Stimulated activated CD4-positive, alpha-beta T cell treated with anti-CD3 and anti-CD28 coated beads, Interleukin-15, amount 100 ng/mL, for 48 hours (primary cell): Measurements from ENCODE around the gene B2M.
A peak's percentile ranks its signal among the peaks of the same experiment; 100 is the strongest.
"Not testable (repeated sequence)": the region's sequence is repeated elsewhere in the genome, so short reads cannot be mapped to it uniquely, and the experiment has no call there.

ENCODE experiments used
- DNase-seq, 2 donors: peaks; one replicate each; pipeline ENCODE4 v3.0.0-alpha.2; 2020; ENCODE audit warnings: low read depth in 2 of 2

Gene B2M

DNA sequence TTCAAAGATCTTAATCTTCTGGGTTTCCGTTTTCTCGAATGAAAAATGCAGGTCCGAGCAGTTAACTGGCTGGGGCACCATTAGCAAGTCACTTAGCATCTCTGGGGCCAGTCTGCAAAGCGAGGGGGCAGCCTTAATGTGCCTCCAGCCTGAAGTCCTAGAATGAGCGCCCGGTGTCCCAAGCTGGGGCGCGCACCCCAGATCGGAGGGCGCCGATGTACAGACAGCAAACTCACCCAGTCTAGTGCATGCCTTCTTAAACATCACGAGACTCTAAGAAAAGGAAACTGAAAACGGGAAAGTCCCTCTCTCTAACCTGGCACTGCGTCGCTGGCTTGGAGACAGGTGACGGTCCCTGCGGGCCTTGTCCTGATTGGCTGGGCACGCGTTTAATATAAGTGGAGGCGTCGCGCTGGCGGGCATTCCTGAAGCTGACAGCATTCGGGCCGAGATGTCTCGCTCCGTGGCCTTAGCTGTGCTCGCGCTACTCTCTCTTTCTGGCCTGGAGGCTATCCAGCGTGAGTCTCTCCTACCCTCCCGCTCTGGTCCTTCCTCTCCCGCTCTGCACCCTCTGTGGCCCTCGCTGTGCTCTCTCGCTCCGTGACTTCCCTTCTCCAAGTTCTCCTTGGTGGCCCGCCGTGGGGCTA is at the start of gene B2M, which contains the start of gene PATL2:
B2M (plus strand) TSS at position 422 of the 647 bp plus-strand sequence; CDS start at position 452, 30 bp downstream.
PATL2 (minus strand) TSS at position 228 of the 647 bp plus-strand sequence. CDS start 34,833 bp downstream, outside the sequence.
- peak; percentile 89 to 92 for DNase-seq

DNA sequence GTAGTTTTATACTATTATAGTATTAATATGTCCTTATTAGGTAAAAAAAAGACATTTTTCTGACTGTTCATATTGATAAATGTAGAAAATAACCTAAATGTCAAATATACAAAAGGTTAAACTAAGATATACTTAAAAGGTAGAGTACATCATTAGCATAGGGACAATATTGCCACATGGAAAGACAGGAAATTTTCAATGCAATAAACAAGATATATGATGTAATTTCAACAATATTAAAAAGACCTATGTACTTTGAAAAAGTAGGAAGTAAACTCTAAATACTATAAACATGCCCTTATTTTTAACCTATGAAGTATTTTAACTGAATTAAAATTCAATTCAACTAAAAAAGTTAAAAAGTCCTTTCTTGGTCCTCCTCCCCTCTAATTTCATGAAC is 49.7 kb upstream of the B2M start:
- DNase-seq = no peak

- peak; percentile 74 to 80 for DNase-seq
Measured at GRCh38 chr15:44662478-44663409, 48.6 kb upstream of the B2M start.

- DNase-seq = peak; percentile 97 to 98
Measured at GRCh38 chr15:44663410-44664308, 47.7 kb upstream of the B2M start, which contains the start of gene SPG11. TSS of gene SPG11 (minus strand) at chr15:44663662. CDS start at chr15:44663647, 15 bp downstream.

DNA sequence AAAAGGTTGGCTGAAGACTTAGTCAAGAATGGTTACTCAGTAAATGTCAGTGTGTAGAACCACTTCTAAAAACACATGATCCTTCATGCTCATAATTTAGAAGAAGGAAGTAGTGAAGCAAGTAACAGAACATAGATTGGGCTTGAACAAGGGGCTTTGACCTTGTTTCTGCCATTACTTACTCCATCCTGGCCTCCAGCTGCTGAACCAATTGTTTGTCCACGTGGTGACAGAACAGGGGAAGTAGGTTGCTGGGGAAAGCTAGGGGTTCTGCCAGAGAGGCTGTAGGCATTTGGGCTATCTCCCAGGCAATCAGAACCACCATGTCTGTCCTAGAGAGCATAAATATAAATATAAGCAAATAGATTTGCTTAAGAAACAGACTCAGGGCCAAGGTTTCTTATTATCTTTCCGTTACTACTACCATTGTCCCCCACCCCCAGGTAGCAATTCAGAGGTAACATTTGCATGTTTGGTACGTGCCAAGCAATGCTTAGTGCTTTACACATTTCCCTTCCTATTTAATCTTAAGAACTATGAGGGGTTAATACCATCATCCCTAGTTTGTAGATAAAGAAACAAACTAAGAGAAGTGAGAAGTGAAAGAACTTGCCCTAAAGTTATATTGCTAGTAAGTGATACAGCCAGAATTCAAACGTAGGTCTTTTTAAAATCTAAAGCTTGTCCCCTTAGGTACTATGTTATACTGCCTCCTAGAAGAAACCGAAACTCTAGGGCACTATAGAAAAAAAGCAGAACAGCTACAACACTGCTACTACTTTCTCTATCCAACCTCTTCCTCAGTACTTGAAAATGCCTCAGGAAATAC is 44.9 kb upstream of the B2M start:
- DNase-seq = no peak

DNA sequence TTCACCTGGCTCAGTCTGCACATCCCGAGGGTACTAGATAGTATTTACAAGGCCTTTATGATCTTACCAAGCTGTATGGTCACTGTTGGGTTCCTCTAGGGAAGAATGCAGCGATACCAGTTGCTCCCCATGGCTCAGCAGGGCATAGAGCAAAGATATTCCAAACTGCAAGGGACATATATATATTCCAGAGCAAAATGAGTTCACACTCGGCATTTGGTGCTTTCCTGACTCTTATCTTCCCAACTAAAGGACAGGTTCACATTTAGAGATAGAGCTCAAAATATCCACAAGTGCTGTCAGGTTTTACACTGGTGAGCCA is 44.3 kb upstream of the B2M start:
- no peak for DNase-seq

DNA sequence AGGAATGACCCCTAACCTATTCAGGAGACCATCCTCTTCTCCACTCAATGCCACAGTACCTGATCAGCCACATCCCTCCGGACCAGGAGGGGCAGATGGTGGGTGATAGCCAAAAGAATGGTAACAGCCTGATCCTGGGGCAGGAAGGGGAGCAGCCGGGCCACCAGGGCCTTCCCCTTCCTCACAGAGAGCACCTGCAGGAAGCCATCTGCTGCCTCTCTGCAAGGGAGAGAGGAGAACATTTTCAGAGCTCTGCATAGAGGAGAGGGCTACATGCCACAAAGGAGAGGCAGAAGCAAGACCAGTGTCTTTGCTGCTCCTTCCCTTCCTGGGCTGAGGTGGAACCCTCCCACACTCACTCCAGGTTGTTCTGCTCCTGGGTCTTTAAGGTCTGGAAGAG is 42.4 kb upstream of the B2M start:
- no peak for DNase-seq

GRCh38 chr15:44670087-44670950 is 41.0 kb upstream of the B2M start:
- DNase-seq = no peak

DNA sequence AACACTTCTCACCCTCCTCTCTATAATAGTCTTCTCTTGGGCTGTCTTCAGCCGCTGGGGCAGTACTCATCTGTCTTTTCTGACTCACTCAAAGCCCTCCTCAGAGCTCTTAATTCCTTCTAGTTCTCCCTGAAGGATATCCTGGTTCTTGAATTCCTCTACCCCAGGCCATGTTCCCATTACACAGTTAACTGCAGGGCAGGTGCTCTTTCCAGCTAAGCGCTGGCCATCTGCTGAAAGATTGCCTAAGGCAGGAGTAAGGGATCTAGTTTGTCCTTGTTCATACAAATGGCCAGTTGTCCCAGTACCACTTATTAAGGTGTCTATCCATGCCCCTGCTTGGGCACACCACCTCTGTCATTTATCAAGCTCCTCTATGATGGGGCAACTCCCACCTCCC is 37.7 kb upstream of the B2M start:
- DNase-seq = no peak

DNA sequence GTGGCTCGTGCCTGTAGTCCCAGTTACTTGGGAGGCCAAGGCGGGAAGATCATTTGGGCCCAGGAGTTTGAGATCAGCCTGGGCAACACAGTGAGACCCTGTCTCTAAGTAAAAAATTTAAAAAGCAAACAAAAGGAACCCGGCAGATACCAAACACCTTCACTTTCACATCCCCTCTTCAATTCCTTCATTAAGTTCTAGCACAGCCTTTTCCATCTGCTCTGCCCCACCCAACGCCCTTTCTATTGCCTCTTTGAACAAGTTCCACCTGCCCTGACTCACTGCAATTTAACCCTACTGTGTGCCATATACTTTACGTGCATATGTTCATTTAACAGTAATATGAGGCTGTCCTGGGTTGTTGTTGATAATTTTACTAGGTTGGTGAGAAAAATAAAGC is 35.4 kb upstream of the B2M start:
- DNase-seq = no peak

DNA sequence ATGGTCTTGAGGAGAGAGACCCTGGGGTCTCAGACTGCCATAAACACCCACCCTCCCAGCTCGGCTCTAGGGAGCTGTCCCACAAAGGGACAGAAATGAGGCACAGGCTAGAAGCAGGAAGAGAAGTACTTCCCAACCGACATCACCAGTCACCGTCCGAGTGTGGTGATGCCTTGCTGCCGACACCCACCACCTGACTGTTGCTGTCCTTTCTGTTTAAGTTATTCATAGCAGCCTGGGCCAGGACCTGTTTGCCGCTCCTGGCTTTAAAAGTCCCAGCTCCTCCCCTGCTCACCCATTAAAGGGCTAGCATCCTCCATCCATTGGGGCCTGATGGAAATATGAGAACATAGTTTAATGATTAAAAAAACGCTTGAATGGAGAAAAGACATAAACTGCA is 34.6 kb upstream of the B2M start:
- no peak for DNase-seq

GRCh38 chr15:44682211-44682610 is 29.1 kb upstream of the B2M start:
- DNase-seq = no peak

DNA sequence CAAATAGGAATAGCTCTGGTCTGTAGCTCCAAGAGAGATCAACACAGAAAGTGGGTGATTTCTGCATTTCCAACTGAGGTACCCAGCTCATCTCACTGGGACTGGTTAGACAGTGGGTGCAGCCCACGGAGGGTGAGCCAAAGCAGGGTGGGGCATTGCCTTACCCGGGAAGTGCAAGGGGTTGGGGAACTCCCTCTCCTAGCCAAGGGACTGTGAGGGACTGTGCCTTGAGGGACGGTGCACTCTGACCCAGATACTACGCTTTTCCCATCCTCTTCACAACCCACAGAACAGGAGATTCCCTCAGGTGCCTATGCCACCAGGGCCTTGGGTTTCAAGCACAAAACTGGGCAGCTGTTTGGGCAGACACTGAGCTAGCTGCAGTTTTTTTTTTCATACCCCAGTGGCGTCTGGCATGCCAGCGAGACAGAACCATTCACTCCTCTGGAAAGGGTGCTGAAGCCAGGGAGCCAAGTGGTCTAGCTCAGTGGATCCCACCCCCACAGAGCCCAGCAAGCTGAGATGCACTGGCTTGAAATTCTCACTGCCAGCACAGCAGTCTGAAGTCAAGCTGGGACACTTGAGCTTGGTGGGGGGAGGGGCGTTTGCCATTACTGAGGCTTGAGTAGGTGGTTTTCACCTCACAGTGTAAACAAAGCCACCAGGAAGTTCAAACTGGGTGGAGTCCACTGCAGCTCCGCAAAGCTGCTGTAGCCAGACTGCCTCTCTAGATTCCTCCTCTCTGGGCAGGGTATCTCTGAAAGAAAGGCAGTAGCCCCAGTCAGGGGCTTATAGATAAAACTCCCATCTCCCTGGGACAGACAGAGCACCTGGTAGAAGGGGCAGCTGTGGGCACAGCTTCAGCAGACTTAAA is 28.3 kb upstream of the B2M start:
- DNase-seq = peak; percentile 60 to 74

- not testable (repeated sequence) for DNase-seq
Measured at GRCh38 chr15:44689318-44689717, 22.0 kb upstream of the B2M start.

- DNase-seq = not testable (repeated sequence)
Measured at GRCh38 chr15:44690245-44690644, 21.1 kb upstream of the B2M start.

GRCh38 chr15:44692659-44693058 is 18.7 kb upstream of the B2M start:
- no peak for DNase-seq

- no peak for DNase-seq
Measured at GRCh38 chr15:44694416-44694815, 16.9 kb upstream of the B2M start.

- DNase-seq = no peak
Measured at GRCh38 chr15:44695294-44695693, 16.0 kb upstream of the B2M start.

DNA sequence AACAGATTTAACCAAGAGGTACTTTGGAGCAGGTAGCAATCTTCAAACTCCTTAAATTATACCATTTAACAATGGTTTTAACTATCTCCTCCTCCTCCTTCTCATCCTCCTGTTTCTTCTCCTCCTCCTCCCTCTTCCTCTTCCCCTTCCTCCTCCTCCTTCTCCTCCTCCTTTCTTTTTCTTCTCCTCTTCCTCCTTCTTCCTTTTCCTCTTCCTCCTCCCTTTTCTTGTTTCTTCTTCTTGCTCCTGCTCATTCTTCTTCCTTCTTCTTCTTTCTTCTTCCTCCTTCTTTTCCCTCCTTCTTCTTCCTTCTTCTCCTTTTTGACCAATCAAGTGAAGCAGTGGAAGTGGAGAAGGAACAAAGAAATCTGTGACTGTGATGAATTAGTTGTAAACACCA is 14.3 kb upstream of the B2M start:
- no peak for DNase-seq
